ENCODE results near the gene NBEAL1.

The NBEAL1 gene

DNA sequence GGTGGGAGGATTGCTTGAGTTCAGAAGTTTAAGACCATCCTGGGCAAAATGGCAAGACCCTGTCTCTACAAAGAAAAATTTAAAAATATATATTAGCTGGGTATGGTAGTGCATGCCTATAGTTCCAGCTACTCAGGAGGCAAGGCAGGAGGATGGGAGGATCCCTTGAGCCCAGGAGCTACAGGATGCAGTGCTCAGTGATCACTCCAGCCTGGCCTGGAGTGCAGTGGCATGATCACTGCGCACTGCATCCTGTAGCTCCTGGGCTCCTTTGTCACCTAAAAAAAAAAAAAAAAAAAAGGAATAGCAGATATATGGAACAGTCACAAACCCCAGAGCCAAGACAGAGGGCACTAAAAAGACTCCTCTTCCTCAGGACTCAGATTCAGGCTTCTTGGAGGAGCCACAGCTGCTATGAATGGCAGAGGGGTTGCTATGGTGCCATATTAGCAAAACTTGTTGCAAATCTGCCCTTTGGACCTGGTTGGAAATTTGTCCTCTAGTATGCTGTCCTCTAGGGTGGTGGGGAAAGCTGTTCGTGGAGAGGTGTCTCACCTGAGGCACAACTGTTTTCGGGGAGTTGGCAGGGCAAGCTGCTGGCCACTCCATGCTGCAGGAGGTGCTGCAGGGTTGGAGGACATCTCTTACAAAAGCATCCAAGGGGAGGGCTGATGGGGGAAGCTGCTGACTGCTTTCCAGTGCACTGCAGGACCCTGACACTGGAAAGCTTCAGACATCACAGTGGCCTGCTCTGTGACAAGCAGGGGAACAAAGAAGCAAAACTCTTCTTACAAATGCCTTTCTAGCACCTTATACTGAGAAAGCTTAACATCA, 246.9 kb downstream of the NBEAL1 start:
- TF ChIP-seq, protein P1, sequence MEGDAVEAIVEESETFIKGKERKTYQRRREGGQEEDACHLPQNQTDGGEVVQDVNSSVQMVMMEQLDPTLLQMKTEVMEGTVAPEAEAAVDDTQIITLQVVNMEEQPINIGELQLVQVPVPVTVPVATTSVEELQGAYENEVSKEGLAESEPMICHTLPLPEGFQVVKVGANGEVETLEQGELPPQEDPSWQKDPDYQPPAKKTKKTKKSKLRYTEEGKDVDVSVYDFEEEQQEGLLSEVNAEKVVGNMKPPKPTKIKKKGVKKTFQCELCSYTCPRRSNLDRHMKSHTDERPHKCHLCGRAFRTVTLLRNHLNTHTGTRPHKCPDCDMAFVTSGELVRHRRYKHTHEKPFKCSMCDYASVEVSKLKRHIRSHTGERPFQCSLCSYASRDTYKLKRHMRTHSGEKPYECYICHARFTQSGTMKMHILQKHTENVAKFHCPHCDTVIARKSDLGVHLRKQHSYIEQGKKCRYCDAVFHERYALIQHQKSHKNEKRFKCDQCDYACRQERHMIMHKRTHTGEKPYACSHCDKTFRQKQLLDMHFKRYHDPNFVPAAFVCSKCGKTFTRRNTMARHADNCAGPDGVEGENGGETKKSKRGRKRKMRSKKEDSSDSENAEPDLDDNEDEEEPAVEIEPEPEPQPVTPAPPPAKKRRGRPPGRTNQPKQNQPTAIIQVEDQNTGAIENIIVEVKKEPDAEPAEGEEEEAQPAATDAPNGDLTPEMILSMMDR (IDR thresholded peaks at IDR 0.05; ENCODE audit: low read length): no peak
- Histone ChIP-seq H2AFZ (ENCODE audit: low read length) (no peak overlapping the region), H3F3A (ENCODE audit: insufficient read depth, low read length) (no peaks in the 10 kb centered on the region), H3K36me3 (replicated peaks; ENCODE audit: insufficient read depth, low read length) (no peaks in the 10 kb centered on the region), H3K9me2 (replicated peaks; ENCODE audit: insufficient read depth, low read length) (no peaks in the 10 kb centered on the region), H3K4me3 (ENCODE audit: low read length) (no peak overlapping the region), H3K4me2 (ENCODE audit: low read depth, low read length) (no peak overlapping the region), H3K27me3 (replicated peaks; ENCODE audit: insufficient read depth, low read length) (no peaks in the 10 kb centered on the region), H3K4me1 (ENCODE audit: low read length) (no peaks in the 10 kb centered on the region), H4K20me1 (ENCODE audit: insufficient read depth, low read length) (no peaks in the 10 kb centered on the region), H3K79me2 (ENCODE audit: low read length) (peaks cover 13% of the 10 kb centered on the region; the same call in 1 of the 2 replicates), H3K9me3 (replicated peaks; ENCODE audit: insufficient read depth, low read length) (no peaks in the 10 kb centered on the region), H3K27ac (ENCODE audit: low read length) (no peak overlapping the region), H3K9ac (ENCODE audit: low read length) (no peak overlapping the region)
- DNase-seq: no peak

All from MM.1S (cell line).